Right renal cortex interstitium (tissue), 3 donors: Measurements from ENCODE around the gene MORC3. TPM values are rescaled to one million over a fixed set of nuclear protein-coding genes. Genes with fewer than 3 reads are reported as not detected.
A peak's percentile ranks its signal among the peaks of the same experiment; 100 is the strongest.
"Not testable (repeated sequence)": the region's sequence is repeated elsewhere in the genome, so short reads cannot be mapped to it uniquely, and the experiment has no call there.

Experiments
- DNase-seq, 3 donors: peaks; one replicate each; pipeline ENCODE4 v3.0.0-alpha.2; 2013; ENCODE audit warnings: low read depth in 3 of 3, low spot score in 2 of 3
- polyA plus RNA-seq, 3 donors: library from polyadenylated mRNA; unstranded; fragments of 120-200 nt; gene quantifications; one replicate each; pipeline ENCODE4 v1.2.1, GENCODE V29; 2013; ENCODE audit not compliant: insufficient read length in 3 of 3

The MORC3 gene
- polyA plus RNA-seq = 10 to 100 TPM; 36.4 to 43.0 (median 39.5) TPM

- peak; percentile 98 to 99 (median 98) for DNase-seq
Measured at GRCh38 chr21:36319767-36320420, at the start of gene MORC3. MORC3 (plus strand) TSS chr21:36320197; CDS start chr21:36320265, 68 bp downstream.

GRCh38 chr21:36270786-36271695, 49.0 kb upstream of the MORC3 start:
- DNase-seq = not testable (repeated sequence)

GRCh38 chr21:36274128-36274527, 45.9 kb upstream of the MORC3 start:
- DNase-seq = no peak

- no peak for DNase-seq
Measured at GRCh38 chr21:36282568-36283230, 37.3 kb upstream of the MORC3 start.

- DNase-seq = not testable (repeated sequence)
Measured at GRCh38 chr21:36283231-36283622, 36.8 kb upstream of the MORC3 start.

GRCh38 chr21:36288651-36289243, 31.2 kb upstream of the MORC3 start:
- DNase-seq = no peak

- DNase-seq = no peak
Measured at GRCh38 chr21:36291509-36291908, 28.5 kb upstream of the MORC3 start.

- DNase-seq = no peak
Measured at GRCh38 chr21:36297406-36297937, 22.5 kb upstream of the MORC3 start.

GRCh38 chr21:36297938-36298572, 21.9 kb upstream of the MORC3 start:
- DNase-seq = no peak

GRCh38 chr21:36306872-36307534, 13.0 kb upstream of the MORC3 start:
- DNase-seq = no peak

- no peak for DNase-seq
Measured at GRCh38 chr21:36310016-36310415, 10.0 kb upstream of the MORC3 start.

- DNase-seq = not testable (repeated sequence)
Measured at GRCh38 chr21:36313446-36313845, 6.6 kb upstream of the MORC3 start.

GRCh38 chr21:36316045-36316444, 4.0 kb upstream of the MORC3 start:
- not testable (repeated sequence) for DNase-seq

GRCh38 chr21:36316872-36317484, 3.0 kb upstream of the MORC3 start:
- no peak for DNase-seq

- DNase-seq = not testable (repeated sequence)
Measured at GRCh38 chr21:36319406-36319766, 611 bp upstream of the MORC3 start.

- DNase-seq = peak in 1 of 3 donors; percentile 41
Measured at GRCh38 chr21:36320421-36321324, 676 bp downstream of the MORC3 start.

- DNase-seq = no peak
Measured at GRCh38 chr21:36321325-36322082, 1.5 kb downstream of the MORC3 start.

GRCh38 chr21:36322083-36322424, 2.1 kb downstream of the MORC3 start:
- DNase-seq = no peak
